Retina (tissue), 1 donor: Measurements from ENCODE around the gene GBX1.

Source experiments
- DNase-seq: peaks from one replicate; pipeline ENCODE4 v3.0.0-alpha.2; 2016

GBX1 gene

GRCh38 chr7:151193203-151193978 is 25.9 kb upstream of the GBX1 start:
- DNase-seq: no peak

GRCh38 chr7:151192002-151192539 is 24.6 kb upstream of the GBX1 start:
- DNase-seq: no peak

- DNase-seq: no peak
These were observed 24.1 kb upstream of the GBX1 start for GRCh38 chr7:151191544-151191943.

GRCh38 chr7:151189038-151189437 is 21.5 kb upstream of the GBX1 start:
- no peak for DNase-seq

GRCh38 chr7:151188252-151188542 is 20.7 kb upstream of the GBX1 start:
- DNase-seq: no peak

- DNase-seq: no peak
These were observed 20.1 kb upstream of the GBX1 start for GRCh38 chr7:151187409-151188251.

GRCh38 chr7:151186640-151187408 is 19.3 kb upstream of the GBX1 start, which contains the start of gene ASB10:
Gene ASB10, minus strand, starts transcription at chr7:151187250. Its CDS starts 120 bp downstream, at chr7:151187130.
- peak; percentile 25 for DNase-seq

- DNase-seq: no peak
These were observed 18.5 kb upstream of the GBX1 start for GRCh38 chr7:151185762-151186639.

GRCh38 chr7:151181011-151181431 is 13.5 kb upstream of the GBX1 start:
- DNase-seq: no peak

- no peak for DNase-seq
These were observed 12.5 kb upstream of the GBX1 start for GRCh38 chr7:151179946-151180345.

- peak; percentile 15 for DNase-seq
These were observed 11.9 kb upstream of the GBX1 start for GRCh38 chr7:151179287-151179860.

- no peak for DNase-seq
These were observed 11.3 kb upstream of the GBX1 start for GRCh38 chr7:151178831-151179230.

- DNase-seq: no peak
These were observed 10.7 kb upstream of the GBX1 start for GRCh38 chr7:151178236-151178635.

- no peak for DNase-seq
These were observed 9.8 kb upstream of the GBX1 start for GRCh38 chr7:151177310-151177709.

- no peak for DNase-seq
These were observed 8.9 kb upstream of the GBX1 start for GRCh38 chr7:151176401-151176800.

GRCh38 chr7:151175793-151176311 is 8.4 kb upstream of the GBX1 start:
- DNase-seq: no peak

GRCh38 chr7:151175047-151175792 is 7.7 kb upstream of the GBX1 start:
- no peak for DNase-seq

- DNase-seq: peak; percentile 38
These were observed 7.0 kb upstream of the GBX1 start for GRCh38 chr7:151174246-151175046.

- no peak for DNase-seq
These were observed 6.1 kb upstream of the GBX1 start for GRCh38 chr7:151173386-151174245.
